Measurements from ENCODE around the gene PRKCB.

Gene PRKCB

GRCh38 chr16:23836404-23837311 is 875 bp downstream of the PRKCB start:
- DNase-seq = peak; percentile 81

DNA sequence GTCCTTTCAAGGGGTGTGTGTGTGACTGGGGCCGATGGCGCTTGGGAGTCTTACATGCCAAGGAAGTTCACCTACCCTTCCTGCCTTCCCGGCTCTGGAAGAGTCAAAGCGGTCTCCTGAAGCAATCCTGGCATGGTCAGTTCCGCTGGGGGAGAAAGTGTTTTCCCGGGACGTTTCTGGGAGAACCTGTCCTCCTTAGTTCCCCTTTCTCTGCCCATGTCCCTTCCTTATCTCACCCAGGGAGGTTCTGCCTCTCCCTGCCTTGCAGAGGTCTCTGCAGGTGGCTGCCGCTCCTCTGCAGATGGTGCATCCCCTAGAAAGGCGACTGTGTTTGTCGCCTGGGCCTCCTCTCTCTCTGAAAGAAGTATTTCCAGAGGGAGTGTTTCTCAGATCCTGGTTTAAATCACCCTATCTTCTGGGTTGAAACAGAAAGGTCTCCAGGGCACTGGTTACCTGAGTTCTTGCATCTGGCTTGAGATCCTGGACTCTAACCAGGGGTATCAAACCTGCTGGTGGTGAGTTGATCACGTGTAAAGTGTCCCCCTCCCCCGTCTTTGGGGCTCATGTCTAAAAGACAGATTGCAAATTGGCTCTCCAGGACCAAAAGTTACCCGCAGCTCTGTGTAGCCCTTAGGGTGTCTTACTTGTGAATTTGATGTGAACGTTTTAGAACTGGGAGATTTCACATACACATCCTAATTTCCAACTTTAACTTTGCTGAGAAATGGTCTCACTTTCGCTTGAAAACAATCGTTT is 1.9 kb downstream of the PRKCB start:
- peak; percentile 29 for DNase-seq

DNA sequence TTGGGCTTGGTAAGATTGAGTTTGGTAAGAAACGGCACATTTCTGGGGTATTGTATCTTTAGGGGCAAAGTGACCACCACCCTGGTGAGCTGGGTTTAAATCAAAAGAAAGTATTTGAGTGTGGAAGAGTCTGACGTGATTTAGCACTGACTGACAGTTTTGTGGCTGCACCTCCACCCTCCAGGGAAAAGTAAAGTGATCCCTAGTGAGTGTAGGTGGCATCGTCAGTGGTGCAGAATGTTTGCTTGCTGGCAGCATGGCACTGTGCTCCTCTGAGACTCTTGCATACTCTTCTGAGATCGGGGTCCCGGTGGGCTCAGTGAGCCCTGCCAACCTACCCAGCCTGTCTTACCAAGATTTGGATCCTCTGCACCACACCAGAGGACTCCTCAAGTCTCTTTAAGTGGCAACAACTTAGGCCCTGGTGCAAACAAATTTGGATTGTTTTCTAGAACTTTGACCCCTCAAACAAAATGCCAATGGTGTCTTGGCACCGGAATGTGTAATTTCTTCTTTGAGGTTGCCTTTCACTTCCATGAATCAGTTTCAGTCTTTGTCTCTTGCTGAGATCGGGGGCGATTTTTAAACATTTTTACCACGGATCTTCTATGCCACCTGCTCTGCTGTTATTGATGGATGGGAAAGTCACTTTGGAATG is 2.8 kb downstream of the PRKCB start:
- no peak for DNase-seq

GRCh38 chr16:23840310-23840709 is 4.5 kb downstream of the PRKCB start:
- DNase-seq = no peak

- no peak for DNase-seq
Measured at GRCh38 chr16:23842137-23842600, 6.4 kb downstream of the PRKCB start.

- no peak for DNase-seq
Measured at GRCh38 chr16:23843143-23843542, 7.4 kb downstream of the PRKCB start.

DNA sequence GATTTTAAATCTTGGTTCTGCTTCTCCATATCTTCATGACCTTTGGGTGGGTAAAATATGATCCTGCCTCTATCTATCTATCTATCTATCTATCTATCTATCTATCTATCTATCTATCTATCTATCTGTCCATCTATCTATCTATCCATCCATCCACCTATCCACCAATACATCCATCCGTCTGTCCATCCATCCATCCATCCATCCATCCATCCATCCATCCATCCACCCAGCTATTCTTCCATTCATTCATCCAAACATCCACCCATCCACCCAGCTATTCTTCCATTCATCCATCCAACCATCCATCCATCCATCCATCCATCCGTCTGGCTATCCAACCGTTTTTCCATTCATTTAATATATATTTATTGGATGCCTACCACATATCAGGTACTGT is 11.5 kb downstream of the PRKCB start:
- DNase-seq = no peak

DNA sequence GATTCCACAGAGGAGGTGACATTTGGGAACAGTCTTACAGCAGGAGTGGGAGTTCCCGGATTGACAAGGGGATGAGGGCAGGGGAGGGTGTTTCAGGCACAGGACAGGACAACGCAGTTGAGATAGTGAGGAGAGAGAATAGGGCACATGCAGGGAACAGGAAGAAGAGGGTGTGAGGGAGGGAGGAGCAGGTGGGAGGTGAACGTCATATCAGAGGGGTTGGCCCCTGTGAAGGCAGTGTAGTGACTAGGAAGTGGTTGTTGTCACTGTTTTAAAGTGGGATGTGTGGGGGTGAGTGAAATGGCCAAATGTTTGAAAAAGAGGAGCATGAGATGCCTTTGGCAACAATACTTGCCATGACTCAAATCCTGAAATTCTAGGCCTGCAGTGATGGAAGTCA is 12.2 kb downstream of the PRKCB start:
- peak; percentile 28 for DNase-seq

DNA sequence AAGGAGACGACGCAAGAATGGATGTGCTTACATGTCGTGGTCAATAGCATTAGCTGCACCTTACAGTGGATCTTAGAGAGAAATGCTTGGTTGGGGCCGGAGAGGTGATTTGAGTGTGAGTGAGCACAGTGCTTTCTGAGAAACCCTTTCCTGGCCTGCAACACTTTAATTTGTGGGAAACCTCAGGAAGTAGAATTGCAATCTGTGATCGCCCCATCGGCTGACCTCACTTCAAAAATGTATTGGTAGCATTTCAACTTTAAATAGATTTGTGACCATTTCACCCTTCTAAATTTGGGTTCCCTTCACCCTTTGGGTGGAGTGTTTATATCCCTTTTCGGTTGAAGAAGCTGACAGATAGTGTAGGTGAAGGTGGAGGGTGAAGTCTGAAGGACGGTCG is 13.2 kb downstream of the PRKCB start:
- DNase-seq = no peak

DNA sequence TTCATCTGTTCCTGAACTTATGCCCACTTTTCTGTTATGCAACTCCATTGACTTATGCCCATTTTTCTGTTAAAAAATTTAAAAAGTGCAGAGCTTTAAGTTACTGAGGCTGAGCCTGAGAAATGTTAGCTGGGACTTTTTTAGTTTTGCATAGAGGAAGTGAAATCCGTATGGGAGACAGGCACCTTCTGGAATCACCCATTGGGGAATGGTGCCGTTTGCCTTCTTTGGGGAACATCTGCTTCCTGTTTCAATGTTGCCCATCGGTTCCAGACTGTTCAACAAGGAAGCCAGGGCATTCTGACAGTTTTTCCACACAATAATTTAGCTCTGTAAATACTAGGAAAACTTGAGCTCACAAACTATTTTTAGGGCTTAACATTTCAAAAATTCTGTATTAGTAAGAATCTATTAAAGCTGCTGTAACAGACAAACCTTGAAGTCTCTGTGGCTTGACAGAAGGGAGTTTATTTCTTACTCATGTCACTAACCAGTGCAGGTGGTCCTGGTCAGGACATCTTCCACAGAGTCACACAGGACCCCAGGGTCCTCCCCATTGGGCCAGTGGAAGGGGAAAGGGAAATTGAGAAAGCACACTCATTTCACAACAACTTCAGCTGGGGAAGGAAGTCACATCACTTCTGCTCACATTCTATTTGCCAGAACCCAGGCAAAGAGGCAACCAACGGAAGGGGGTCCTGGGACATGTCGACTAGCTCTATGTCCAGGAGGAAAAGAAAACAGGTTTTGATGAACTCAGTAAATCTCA is 17.2 kb downstream of the PRKCB start:
- DNase-seq = peak; percentile 35

DNA sequence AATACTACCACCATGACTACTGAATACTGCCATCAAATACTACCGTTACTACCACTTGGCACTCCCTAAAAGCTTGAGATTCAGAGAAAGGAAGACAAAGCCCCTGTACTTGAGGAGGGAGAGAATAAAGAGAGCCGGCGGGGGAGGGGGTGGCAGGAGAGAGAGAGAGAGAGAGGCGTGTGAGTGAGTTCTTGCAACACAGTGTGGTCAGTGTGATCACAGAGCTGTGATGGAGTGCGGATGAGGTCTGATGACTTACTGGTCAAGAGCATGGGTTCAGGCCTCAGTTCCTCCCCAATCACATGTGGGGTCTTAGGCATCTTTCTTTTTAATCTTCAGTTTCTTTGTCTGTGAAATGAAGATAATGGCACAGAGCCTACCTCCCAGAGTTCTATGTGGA is 19.2 kb downstream of the PRKCB start:
- peak; percentile 58 for DNase-seq

DNA sequence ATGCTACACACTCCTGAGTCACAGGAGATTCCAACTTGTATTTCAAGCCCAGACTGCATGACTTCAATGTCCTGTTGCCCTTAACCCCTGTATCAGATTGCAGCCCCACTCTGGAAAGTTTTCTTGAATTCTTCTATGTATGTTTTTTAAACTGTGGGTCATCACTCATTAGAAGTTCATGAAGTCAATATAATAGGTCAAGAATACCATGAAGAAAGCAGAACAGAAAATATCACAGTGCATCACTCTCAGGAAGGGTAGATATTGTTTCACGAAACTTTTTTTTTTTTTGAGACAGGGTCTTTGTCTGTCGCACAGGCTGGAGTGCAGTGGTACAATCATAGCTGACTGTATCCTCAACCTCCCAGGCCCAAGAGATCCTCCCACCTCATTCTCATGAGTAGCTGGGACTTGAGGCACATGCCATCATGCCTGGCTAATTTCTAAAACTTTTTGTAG is 20.5 kb downstream of the PRKCB start:
- no peak for DNase-seq

GRCh38 chr16:23857256-23857880 is 21.6 kb downstream of the PRKCB start:
- no peak for DNase-seq

GRCh38 chr16:23857881-23858269 is 22.1 kb downstream of the PRKCB start:
- no peak for DNase-seq

DNA sequence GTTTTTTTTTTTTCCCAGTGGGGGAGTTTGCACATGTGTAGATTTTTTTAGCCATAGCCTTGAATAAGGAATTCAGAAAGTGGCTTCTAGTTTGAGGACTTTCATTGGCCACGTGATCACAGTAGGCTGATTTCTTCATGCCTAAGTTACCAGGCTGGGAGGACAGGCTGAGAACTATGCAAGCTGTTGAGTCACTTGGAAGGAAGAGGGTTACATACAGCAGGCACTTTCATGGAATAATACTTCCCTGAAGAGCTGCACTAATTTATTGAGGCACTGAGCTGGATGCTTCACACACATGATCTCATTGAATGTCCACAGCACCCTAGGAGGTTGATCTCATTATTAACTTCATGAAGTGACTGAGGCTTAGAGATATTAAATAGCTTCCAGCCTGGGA is 22.8 kb downstream of the PRKCB start:
- no peak for DNase-seq

- DNase-seq = no peak
Measured at GRCh38 chr16:23859713-23860269, 24.0 kb downstream of the PRKCB start.

DNA sequence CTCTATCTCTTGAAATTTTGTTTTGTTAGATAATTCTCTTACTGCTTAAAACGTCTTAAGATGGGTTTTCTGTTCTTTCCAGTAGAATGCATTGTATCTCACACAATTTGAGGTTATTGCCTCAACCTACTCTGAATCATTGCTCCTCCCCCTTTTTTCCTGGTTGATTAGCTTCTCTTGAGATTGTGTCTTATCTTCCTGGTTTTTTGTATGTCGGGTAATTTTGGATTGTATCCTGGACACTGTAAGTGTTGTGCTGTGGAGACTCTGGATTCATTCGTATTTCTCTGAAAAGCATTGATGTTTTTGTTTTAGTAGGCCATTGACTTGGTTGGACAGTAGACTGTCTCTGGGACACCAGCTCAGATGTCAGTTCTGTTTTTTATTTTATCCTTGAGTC is 26.1 kb downstream of the PRKCB start:
- DNase-seq = no peak

DNA sequence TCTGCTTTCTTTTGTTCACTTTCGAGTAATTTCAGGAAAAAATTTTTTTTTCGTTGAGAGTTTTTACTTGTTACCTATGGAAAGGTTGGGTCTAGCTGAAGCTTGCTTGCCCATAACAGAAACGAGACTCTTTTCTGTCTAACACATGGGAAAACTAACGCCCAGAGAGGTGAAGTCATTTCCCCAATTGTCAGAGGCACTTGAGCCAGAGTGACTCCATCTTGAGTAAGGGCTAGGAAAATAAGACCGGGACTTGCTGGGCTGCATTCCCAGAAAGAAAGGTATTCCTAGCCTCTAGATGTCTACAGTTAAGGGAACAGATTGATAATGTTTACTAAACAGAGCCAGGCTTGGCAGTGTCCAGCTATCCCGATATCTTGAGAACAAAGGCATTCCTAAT is 26.8 kb downstream of the PRKCB start:
- DNase-seq = no peak

GRCh38 chr16:23863511-23864422 is 28.0 kb downstream of the PRKCB start:
- peak; percentile 79 for DNase-seq

GRCh38 chr16:23865853-23866252 is 30.1 kb downstream of the PRKCB start:
- DNase-seq = no peak

DNA sequence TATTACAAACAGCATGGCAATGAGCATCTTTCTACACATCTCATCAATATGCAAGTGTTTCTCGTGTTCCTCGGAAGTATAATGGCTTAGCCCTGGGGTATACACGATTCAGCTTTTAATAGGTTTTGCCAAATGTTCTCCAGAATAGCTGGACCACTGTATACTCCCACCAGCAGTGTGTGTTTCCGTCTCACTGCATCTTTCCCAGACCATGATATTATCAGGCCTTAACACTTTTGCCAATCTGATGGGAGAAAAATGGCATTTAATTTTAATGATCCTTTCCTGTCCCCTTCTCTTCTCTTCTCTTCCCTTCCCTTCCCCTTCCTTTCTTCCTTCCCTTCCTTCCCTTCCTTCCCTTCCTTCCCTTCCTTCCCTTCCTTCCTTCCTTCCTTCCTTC is 30.8 kb downstream of the PRKCB start:
- DNase-seq = no peak

Data from hematopoietic multipotent progenitor cell treated with erythropoietin and hydrocortisone succinate and interleukin-3 and kit ligand, for 6 days (in vitro differentiated cells).